ENCODE results near the gene SECISBP2L. TPM values are rescaled to one million over a fixed set of nuclear protein-coding genes. Genes with fewer than 3 reads are reported as not detected.

SECISBP2L gene
- total RNA-seq, 1 donor from 2014 or later: 54.3 TPM

GRCh38 chr15:49063402-49064280, 17.4 kb upstream of the SECISBP2L start:
- TF ChIP-seq, protein P1, sequence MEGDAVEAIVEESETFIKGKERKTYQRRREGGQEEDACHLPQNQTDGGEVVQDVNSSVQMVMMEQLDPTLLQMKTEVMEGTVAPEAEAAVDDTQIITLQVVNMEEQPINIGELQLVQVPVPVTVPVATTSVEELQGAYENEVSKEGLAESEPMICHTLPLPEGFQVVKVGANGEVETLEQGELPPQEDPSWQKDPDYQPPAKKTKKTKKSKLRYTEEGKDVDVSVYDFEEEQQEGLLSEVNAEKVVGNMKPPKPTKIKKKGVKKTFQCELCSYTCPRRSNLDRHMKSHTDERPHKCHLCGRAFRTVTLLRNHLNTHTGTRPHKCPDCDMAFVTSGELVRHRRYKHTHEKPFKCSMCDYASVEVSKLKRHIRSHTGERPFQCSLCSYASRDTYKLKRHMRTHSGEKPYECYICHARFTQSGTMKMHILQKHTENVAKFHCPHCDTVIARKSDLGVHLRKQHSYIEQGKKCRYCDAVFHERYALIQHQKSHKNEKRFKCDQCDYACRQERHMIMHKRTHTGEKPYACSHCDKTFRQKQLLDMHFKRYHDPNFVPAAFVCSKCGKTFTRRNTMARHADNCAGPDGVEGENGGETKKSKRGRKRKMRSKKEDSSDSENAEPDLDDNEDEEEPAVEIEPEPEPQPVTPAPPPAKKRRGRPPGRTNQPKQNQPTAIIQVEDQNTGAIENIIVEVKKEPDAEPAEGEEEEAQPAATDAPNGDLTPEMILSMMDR (IDR thresholded peaks at IDR 0.05): no peak
- DNase-seq (ENCODE audit: low spot score): no peak
- Mint-ChIP-seq H3K36me3 (ENCODE audit: low read depth) (peaks cover 2% of the 10 kb centered on the region), H3K4me3 (ENCODE audit: unreplicated experiment) (no peak overlapping the region), H3K9me3 (ENCODE audit: low read depth) (no peaks in the 10 kb centered on the region), H3K27me3 (ENCODE audit: low read depth) (peaks cover 3% of the 10 kb centered on the region), H3K4me1 (ENCODE audit: low read depth) (peaks cover 18% of the 10 kb centered on the region), H3K27ac (ENCODE audit: unreplicated experiment) (no peak overlapping the region)

DNA sequence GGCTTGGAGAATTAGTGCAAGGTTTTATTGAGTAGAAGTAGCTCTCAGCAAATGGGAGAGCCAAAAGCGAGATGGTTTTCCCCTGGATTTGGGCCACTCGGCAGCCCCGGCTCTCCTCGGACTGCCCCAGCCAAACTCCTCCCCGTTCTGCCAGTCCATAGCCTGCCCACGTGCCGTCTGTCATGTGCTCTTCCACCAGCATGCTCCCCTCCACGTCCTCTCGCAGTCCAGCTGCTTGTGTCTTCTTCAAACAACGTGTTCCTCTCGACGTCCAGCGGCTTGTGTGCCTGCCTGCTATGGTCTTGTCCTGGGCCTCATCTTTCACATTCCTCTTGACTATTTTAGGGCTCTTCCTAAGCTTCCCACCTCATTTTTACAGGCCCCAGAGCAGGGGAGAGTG, 16.7 kb upstream of the SECISBP2L start:
- peaks cover 3% of the 10 kb centered on the region for H3K27me3 Mint-ChIP-seq (ENCODE audit: low read depth)
- no peak overlapping the region for H3K4me3 Mint-ChIP-seq (ENCODE audit: unreplicated experiment)
- peaks cover 2% of the 10 kb centered on the region for H3K36me3 Mint-ChIP-seq (ENCODE audit: low read depth)
- TF ChIP-seq, protein P1 (IDR thresholded peaks at IDR 0.05): no peak
- H3K27ac Mint-ChIP-seq (ENCODE audit: unreplicated experiment): no peak overlapping the region
- DNase-seq (ENCODE audit: low spot score): no peak
- H3K9me3 Mint-ChIP-seq (ENCODE audit: low read depth): no peaks in the 10 kb centered on the region
- H3K4me1 Mint-ChIP-seq (ENCODE audit: low read depth): peaks cover 18% of the 10 kb centered on the region

DNA sequence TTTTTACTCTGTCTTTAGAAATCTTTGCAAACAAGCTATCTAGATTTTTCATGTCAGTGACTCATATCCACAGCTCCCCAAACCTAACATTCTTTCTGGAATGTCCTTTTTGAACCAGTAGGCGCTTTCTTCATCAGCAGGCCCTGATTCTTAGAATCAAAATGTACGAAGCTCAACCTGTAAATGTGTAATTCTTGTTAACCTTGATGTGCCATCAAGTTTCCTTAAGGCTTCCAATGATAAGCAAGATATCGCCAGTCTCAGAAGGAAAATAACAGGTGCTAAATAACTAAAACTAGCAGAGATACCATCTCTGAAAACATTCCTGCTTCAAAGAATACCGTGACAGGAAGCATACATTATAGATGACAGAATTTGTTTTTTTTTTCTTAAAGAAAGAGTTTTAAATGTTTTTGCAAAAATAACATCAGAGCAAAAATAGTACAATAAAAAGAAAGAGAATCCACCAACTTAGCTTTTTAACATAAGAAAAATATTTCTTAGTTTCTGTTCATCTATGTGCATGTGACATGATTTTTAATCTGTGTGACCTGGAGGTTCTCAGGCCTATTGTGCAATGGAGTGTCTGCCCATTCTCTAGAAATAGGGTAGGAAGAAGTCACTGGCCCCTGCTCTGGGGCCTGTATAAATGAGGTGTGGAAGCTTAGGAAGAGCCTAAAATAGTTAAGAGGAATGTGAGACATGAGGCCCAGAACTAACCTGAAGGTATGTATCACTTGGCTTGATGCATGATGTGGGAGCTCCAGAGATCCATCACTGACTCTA, 14.7 kb upstream of the SECISBP2L start:
- Mint-ChIP-seq H3K9me3 (ENCODE audit: low read depth) (no peaks in the 10 kb centered on the region), H3K36me3 (ENCODE audit: low read depth) (no peaks in the 10 kb centered on the region), H3K27me3 (ENCODE audit: low read depth) (no peaks in the 10 kb centered on the region), H3K4me1 (ENCODE audit: low read depth) (peaks cover 18% of the 10 kb centered on the region), H3K27ac (ENCODE audit: unreplicated experiment) (peak overlapping the region; percentile 87), H3K4me3 (ENCODE audit: unreplicated experiment) (no peak overlapping the region)
- TF ChIP-seq, protein P1 (IDR thresholded peaks at IDR 0.05): peak; percentile 16
- no peak for DNase-seq (ENCODE audit: low spot score)

- H3K27ac Mint-ChIP-seq (ENCODE audit: unreplicated experiment): no peak overlapping the region
These were observed 13.2 kb upstream of the SECISBP2L start for GRCh38 chr15:49059491-49059890.

DNA sequence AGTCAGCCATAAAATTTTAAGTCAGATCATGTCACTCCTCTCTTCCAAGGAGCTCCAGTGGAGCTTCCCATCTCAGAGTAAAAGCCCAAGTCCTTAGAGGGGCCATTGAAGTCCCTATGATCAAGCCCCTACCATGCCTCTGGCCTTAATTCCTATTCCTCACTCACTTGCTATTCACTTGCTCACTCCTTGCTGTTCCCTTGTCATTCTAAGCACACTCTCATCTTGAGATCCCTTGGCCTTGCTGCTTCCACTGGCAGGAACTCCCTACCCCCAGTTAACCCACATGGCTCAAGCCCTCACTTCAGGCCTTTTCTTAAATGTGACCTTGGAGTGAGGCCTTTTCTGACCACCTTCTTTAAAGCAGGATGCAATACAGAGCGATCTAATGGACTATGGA, 12.3 kb upstream of the SECISBP2L start:
- Mint-ChIP-seq H3K4me3 (ENCODE audit: unreplicated experiment) (no peak overlapping the region), H3K27me3 (ENCODE audit: low read depth) (no peaks in the 10 kb centered on the region), H3K36me3 (ENCODE audit: low read depth) (no peaks in the 10 kb centered on the region), H3K4me1 (ENCODE audit: low read depth) (peaks cover 18% of the 10 kb centered on the region), H3K9me3 (ENCODE audit: low read depth) (no peaks in the 10 kb centered on the region), H3K27ac (ENCODE audit: unreplicated experiment) (no peak overlapping the region)
- TF ChIP-seq, protein P1 (IDR thresholded peaks at IDR 0.05): no peak
- DNase-seq (ENCODE audit: low spot score): no peak

More at GRCh38 chr15:49059491-49059890, 13.2 kb upstream of the SECISBP2L start:
- Mint-ChIP-seq H3K27me3 (ENCODE audit: low read depth) (no peaks in the 10 kb centered on the region), H3K36me3 (ENCODE audit: low read depth) (no peaks in the 10 kb centered on the region), H3K4me1 (ENCODE audit: low read depth) (peaks cover 18% of the 10 kb centered on the region), H3K4me3 (ENCODE audit: unreplicated experiment) (no peak overlapping the region), H3K9me3 (ENCODE audit: low read depth) (no peaks in the 10 kb centered on the region)
- TF ChIP-seq, protein P1 (IDR thresholded peaks at IDR 0.05): no peak
- DNase-seq (ENCODE audit: low spot score): no peak
